Ascending aorta (tissue), 2 donors: ENCODE measurements around the gene SEL1L. TPM values are rescaled to one million over a fixed set of nuclear protein-coding genes. Genes with fewer than 3 reads are reported as not detected.

Experiments
- DNase-seq, 2 donors: peaks; one replicate each; pipeline ENCODE4 v3.0.0-alpha.2; 2019; ENCODE audit warnings: low spot score in 2 of 2
- H3K27ac ChIP-seq, 2 donors: fragments of 200-600 bp; sonication (generic); one replicate each; pipeline ENCODE4 v1.5.1; 2016 to 2017; ENCODE audit warnings: mild to moderate bottlenecking in 1 of 2
- H3K27me3 ChIP-seq: fragments of 200-600 bp; sonication (generic); one replicate; pipeline ENCODE4 v1.5.1; 2017
- H3K36me3 ChIP-seq, 2 donors: fragments of 200-600 bp; sonication (generic); one replicate each; pipeline ENCODE4 v1.5.1; 2016
- H3K4me1 ChIP-seq, 2 donors: fragments of 200-600 bp; sonication (generic); one replicate each; pipeline ENCODE4 v1.5.1; 2016 to 2017; ENCODE audit warnings: mild to moderate bottlenecking in 1 of 2
- H3K4me3 ChIP-seq, 2 donors: fragments of 200-600 bp; sonication (generic); one replicate each; pipeline ENCODE4 v1.5.1; 2016 to 2017; ENCODE audit warnings: mild to moderate bottlenecking in 1 of 2
- H3K9me3 ChIP-seq, 2 donors: fragments of 200-600 bp; sonication (generic); one replicate each; pipeline ENCODE4 v1.5.1; 2016
- intact Hi-C: fragments of 100-400 bp; cut with DNase I; formaldehyde crosslinking; loops from one replicate; pipeline ENCODE4 v1.15.1; 2023
- total RNA-seq: library from RNA; depleted of rRNA; stranded (reverse); fragments of >200 nt; gene quantifications from one replicate; pipeline ENCODE4 v1.1.0, GENCODE V29; 2016
- TF ChIP-seq, protein P1 (sequence below), 3 experiments: fragments of 200-600 bp in 2 of 3; fragments of 450-650 bp in 1 of 3; sonication (generic) in 2 of 3; IDR thresholded peaks; one replicate each; pipeline ENCODE4 v1.5.1; 2016 to 2019; ENCODE audit warnings: antibody characterized with exemption in 3 of 3, mild to moderate bottlenecking in 1 of 3, moderate library complexity in 1 of 3

The SEL1L gene
- total RNA-seq, 1 donor from 2014 or later, result 37.3 TPM

DNA sequence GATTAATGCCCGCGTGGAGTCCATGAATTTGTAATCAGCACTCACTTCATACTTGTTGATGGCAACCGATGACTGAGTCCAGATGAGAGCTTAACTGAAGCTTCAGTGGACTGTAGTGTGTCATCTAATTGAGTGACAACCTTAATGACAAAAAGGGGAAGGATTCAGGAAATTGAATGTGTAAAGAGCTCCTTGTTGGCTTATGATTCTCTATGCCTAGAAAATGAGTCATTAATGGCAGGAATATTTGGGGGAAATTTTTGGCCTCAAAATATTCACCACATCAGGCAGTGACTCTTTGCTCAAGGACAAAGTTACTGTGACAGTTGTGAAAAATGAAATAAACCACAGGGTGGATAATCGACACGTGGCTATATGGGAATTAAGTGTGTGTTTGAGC, 78.3 kb downstream of the SEL1L start:
- no peak for DNase-seq
- H3K36me3 ChIP-seq, result no peaks in the 10 kb centered on the region

DNA sequence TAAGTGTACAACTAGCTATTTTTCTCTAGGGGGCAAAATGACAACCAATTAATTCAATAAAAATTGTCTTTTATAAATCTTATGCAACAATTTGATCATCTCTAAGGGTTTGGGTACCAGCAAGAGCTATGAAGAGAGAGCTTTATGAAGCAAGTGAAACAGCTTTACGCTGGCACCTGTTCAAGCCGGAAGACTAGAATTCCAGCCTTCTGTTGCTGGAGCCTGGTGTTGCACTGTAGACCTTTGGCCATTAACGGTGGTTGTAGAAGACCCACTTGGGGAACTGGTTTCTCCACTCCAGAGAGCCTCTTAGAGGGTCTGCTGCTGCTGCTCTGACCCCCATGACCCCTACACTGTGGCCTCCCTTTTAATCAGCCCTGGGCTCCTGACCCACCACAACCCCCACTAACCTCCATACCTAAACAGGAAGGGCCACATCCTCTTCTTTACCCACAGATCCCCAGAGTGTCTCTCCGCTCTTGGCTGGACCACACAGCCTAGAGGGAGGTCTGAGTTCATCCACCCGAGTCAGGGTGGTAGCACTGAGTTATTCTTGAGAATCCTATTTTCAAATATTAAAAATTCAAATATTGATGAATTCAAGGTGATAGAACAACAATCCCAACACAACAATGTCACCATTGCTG, 79.0 kb downstream of the SEL1L start:
- intact Hi-C loops, result no loop called here
- no peaks in the 10 kb centered on the region for H3K27me3 ChIP-seq
- no peak for DNase-seq

More for the DNA sequence above, 78.3 kb downstream of the SEL1L start:
- H3K4me3 ChIP-seq, result no peak overlapping the region
- no peaks in the 10 kb centered on the region for H3K27me3 ChIP-seq
- H3K9me3 ChIP-seq, result no peaks in the 10 kb centered on the region
- no peak overlapping the region for H3K27ac ChIP-seq
- TF ChIP-seq, protein P1, sequence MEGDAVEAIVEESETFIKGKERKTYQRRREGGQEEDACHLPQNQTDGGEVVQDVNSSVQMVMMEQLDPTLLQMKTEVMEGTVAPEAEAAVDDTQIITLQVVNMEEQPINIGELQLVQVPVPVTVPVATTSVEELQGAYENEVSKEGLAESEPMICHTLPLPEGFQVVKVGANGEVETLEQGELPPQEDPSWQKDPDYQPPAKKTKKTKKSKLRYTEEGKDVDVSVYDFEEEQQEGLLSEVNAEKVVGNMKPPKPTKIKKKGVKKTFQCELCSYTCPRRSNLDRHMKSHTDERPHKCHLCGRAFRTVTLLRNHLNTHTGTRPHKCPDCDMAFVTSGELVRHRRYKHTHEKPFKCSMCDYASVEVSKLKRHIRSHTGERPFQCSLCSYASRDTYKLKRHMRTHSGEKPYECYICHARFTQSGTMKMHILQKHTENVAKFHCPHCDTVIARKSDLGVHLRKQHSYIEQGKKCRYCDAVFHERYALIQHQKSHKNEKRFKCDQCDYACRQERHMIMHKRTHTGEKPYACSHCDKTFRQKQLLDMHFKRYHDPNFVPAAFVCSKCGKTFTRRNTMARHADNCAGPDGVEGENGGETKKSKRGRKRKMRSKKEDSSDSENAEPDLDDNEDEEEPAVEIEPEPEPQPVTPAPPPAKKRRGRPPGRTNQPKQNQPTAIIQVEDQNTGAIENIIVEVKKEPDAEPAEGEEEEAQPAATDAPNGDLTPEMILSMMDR (IDR thresholded peaks at IDR 0.05), result no peak
- intact Hi-C loops, result no loop called here
- no peaks in the 10 kb centered on the region for H3K4me1 ChIP-seq

DNA sequence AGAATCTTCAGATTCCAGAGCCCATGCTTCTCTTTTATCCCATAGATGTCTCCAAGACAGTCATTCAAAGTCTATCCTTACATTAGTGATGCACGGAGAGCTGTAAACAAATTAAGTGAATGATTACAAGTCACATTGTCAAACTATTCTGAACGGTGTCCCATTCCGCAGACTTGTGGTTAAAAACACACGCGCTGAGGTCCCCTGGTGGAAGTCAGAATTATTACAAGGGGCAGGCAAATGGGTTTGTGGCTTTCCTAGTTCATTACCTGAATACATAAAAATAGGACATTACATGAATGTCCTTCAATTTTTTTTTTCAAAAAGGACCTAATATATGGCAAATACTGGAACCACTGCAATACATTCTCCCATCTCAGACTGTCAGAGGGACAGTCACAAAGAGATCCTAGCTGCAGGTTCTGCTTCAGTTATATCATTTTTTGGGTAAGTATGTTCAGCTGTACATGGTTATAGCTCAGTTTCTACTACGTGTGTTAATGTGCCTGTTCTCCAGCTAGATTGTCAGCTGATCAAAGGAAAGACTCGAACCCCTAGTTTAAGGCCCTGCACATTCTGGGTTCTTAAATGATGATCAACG, 80.4 kb downstream of the SEL1L start:
- H3K9me3 ChIP-seq, result no peaks in the 10 kb centered on the region
- H3K4me1 ChIP-seq, result peaks cover 0 to 5% of the 10 kb centered on the region in 2 donors
- intact Hi-C loops, result loop anchor here (1.0 kb wide), 1 partner anchor 184 kb away; no protein-coding TSS in a partner anchor
- TF ChIP-seq, protein P1 (IDR thresholded peaks at IDR 0.05), result peak; percentile 54 to 85 (median 78)
- H3K27me3 ChIP-seq, result no peaks in the 10 kb centered on the region
- H3K27ac ChIP-seq, result no peak overlapping the region
- no peaks in the 10 kb centered on the region for H3K36me3 ChIP-seq
- H3K4me3 ChIP-seq, result peak overlapping the region in 1 of 2 donors; percentile 22
- no peak for DNase-seq

More for the DNA sequence above, 79.0 kb downstream of the SEL1L start:
- Histone ChIP-seq H3K27ac (no peak overlapping the region), H3K36me3 (no peaks in the 10 kb centered on the region), H3K4me3 (no peak overlapping the region), H3K4me1 (peaks cover 0 to 4% of the 10 kb centered on the region in 2 donors), H3K9me3 (no peaks in the 10 kb centered on the region)
- TF ChIP-seq, protein P1 (IDR thresholded peaks at IDR 0.05), result no peak

DNA sequence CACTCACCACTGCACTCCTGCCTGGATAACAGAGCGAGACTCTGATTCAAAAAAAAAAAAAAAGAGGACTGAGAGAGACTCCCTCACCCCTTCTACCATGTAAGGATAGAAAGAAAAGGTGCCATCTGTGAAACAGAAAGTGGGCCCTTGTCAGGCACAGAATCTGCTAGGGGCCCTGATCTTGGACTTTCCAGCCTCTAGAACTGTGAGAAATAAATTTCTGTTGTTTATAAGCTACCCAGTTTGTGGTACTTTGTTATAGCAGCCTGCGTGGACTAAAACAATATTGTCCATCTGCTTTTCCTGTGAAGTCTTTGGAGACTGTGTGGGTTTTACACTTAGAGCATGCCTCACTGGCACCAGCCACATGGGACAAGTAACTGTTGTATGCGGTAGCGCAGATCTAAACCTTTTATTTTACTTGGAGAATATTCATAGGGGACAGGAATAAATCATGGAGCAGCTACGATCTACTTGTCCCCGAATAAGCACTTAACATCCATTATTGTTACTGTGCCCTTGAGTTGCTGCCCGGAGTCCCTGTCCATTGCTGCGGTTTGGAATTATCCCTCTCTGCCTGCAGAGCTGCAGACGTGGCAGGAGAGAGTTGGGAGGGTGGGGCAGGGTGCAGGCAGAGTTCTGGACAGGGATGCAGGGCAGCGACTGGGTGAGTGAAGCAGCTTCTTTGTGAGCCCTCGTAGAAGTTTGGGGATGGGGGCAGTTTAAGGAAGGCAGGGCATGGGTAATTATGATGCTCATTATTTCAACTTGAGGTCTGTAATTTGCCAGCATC, 81.1 kb downstream of the SEL1L start:
- TF ChIP-seq, protein P1 (IDR thresholded peaks at IDR 0.05), result no peak
- Histone ChIP-seq H3K36me3 (no peaks in the 10 kb centered on the region), H3K4me1 (peaks cover 0 to 5% of the 10 kb centered on the region in 2 donors), H3K9me3 (no peaks in the 10 kb centered on the region), H3K27ac (no peak overlapping the region), H3K4me3 (peak overlapping the region in 1 of 2 donors; percentile 22), H3K27me3 (no peaks in the 10 kb centered on the region)
- DNase-seq, result no peak
- intact Hi-C loops, result loop anchor here (1.0 kb wide), 1 partner anchor 183 kb away; no protein-coding TSS in a partner anchor

DNA sequence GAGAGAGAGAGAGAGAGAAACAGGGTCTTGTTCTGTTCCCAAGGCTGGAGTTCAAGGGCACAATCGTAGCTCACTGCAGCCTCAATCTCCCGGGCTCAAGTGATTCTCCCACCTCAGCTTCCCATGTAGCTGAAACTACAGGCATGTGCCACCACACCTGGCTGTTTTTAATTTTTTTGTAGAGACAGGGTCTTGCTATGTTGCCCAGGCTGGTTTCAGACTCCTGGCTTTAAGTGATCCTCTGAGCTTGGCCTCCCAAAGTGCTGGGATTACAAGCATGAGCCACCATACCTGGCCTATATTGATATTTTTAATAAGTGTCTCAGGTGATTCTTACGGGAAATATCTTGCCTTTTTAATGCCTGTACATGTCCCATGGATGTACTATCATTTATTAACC, 82.7 kb downstream of the SEL1L start:
- H3K4me1 ChIP-seq, result peaks cover 0 to 5% of the 10 kb centered on the region in 2 donors
- H3K27ac ChIP-seq, result no peak overlapping the region
- H3K36me3 ChIP-seq, result no peaks in the 10 kb centered on the region
- intact Hi-C loops, result no loop called here
- H3K27me3 ChIP-seq, result no peaks in the 10 kb centered on the region
- no peak for DNase-seq
- no peak overlapping the region for H3K4me3 ChIP-seq
- no peaks in the 10 kb centered on the region for H3K9me3 ChIP-seq
- TF ChIP-seq, protein P1 (IDR thresholded peaks at IDR 0.05), result no peak
